Measurements from ENCODE around the gene SEMA3G.

GRCh38 chr3:52387481-52387880 is 57.4 kb downstream of the SEMA3G start:
- no peak for TF ChIP-seq REST (IDR thresholded peaks at IDR 0.05; ENCODE audit: insufficient replicate concordance, low read depth)
- TF ChIP-seq CTCF (IDR thresholded peaks at IDR 0.05; ENCODE audit: insufficient read depth, low read length) = no peak

Data from HL-60 (cell line).